Dedifferentiated amniotic fluid mesenchymal stem cell (primary cell): ENCODE data around the gene MORC1.

ENCODE experiments used
- DNase-seq: peaks from one replicate; pipeline ENCODE4 v3.0.0-alpha.2; 2016; ENCODE audit errors: extremely low spot score

The MORC1 gene

DNA sequence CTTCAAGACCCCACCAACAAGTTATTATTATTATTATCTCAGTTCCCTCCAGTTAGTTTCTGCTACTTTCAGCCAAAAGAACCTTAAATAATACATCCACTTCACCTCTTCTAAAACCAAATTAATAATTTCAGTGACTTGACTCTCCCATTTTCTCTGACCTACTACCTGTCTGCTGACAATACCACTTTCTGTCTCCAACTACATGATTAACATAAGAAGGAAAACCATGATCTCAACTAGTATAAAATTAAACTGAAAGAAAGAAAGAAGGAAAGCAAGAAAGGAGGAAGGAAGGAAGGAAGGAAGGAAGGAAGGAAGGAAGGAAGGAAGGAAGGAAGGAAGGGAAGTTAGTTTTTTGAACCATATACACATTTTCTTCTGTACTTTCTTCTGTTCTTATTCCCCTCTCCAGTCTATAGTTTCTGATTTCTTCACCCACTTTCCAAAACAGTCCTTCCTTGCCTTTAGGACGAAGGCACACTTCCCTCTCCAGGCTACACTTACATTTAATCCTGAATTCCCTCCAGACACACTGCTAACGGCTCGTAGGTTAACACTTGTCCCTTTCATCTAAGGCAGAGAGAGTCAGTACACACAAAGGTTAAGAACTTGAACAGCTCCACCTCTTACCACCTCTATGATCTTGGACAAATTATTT, 84.8 kb downstream of the MORC1 start:
- no peak for DNase-seq

DNA sequence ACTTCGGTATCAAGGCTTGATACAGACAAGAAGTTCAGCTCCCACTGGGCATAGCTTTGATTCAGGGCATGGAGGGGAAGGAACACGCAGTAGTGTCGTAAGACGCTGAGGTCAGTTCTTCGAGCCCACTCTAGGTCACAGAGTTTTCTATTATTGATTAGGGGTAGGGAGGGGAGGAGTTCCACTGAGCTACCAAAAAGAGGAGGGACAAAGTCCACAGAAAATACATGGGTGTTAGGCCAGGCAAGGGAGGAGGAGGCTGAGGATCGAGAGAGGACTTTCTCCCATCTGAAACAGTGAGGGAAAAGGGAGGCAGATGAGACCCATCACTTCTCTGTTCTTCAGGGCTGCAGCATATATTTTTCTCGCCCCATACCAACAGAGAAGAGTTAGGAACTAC, 89.2 kb downstream of the MORC1 start:
- no peak for DNase-seq

DNA sequence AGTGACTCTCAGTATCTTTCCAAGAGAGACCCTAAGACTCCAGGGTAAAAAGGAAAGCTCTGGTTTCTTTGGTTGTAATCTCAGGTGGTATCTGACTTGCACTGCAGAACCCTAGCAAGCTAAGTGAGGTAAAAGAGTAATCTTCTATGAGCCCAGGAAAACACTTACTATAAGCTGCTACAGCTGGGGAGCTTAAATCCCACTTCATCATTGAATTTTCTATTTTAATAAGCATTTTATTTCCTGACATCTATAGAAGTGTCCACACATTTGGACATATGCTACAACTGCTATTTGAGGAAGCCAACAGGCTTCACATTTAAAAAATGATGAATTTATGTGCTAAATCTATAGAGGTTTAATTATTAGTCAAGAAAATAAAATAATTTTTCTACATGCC, 91.1 kb downstream of the MORC1 start:
- no peak for DNase-seq

DNA sequence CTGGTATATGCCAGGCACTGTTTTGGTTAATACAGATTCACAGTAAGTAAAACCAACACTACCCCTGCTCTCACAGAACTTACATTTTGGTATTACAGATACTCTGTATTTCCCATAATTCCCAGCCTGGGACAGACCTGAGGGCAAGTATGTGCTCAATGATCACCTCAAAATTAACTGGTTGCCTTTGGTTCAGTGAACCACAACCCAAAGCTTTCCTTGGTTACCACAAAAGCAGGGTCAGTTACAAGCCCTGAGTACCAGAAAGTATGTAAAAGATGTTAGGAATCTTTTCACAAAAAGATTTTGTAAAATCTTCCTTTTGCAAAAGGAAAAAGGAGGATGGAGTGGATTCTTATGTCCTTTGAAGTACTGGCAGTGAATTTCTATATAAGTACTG, 92.0 kb downstream of the MORC1 start:
- no peak for DNase-seq

DNA sequence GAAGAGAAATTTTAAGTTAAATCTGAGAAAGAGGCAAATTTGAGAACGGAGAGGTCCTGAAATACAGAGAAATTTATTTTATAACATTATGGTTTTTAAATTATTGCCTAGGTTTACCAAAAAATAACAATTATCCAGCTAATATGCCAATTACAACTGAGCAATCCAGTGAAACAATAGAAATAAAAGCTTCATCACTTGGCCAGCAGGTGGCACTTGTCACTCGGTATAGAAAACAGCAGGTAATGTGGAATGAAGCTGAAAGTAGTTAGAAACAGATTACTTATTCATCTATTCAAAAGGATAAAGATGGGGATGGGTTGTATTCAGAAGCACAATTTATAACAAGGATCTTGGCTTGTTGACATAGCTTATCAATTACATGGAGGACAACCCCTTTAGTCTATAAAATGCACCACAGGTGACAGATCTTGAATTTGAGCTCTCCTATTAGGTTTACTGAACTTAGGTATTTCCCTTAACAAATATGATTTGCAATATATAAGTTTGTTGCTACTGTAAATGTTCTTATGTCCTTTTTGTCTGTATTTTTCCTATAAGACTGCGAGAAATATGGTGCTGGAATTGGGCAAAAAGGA, 94.2 kb downstream of the MORC1 start:
- DNase-seq: peak; percentile 37

DNA sequence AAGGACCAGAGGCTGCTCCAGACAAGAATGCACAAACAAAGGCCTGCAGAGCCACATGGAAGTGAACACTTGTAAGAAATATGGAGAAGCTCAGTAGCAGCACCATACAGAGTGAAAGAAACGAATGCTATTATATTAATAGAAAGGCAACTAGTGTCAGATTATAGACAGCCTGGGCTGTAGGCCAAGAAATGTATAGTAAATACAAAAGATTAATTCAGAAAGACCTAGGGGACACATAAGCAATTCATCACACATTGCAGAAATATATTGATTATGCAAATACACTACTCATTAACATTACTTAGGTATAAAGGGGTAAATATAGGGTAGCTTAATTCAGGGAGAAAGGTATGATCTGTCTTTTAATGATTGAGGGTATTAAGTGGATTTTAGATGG, 94.8 kb downstream of the MORC1 start:
- DNase-seq: no peak

DNA sequence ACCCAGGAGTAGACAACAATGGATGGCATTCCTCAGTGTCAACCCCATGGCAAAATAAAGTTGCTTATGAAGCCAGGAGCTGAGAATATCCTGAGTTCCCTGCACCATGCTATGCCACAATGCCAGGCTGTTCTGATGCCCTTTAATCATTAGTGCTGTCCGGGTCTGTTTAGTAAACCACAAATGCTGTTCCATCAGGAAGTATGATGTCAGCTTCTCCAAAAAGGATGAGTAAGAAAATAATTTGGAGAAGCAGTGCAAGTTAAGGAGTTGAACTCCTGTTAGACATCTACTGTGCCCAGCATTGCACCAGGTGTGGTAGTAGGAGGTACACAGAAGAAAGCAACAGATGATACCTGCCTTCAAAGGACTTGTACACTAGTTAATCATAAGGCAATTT, 96.4 kb downstream of the MORC1 start:
- no peak for DNase-seq

DNA sequence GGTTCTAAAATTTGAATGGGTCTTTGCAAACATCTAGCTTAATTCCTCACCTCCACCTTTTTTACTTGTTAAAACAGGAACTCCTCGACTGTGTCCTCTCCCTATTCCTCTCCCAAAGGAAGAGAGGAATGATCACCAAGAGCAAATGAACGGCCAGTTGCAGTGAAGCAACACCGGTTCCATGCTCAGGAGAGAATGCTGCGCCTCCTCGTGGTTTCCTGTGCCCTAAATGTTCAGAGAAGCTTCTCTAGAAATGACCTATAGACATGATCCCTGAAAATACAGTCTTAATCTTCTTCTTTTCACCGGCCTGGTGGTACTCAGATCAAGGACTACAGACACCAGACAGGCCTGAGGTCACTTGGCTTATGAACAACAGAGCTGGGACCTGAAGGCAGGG, 99.1 kb downstream of the MORC1 start:
- no peak for DNase-seq

DNA sequence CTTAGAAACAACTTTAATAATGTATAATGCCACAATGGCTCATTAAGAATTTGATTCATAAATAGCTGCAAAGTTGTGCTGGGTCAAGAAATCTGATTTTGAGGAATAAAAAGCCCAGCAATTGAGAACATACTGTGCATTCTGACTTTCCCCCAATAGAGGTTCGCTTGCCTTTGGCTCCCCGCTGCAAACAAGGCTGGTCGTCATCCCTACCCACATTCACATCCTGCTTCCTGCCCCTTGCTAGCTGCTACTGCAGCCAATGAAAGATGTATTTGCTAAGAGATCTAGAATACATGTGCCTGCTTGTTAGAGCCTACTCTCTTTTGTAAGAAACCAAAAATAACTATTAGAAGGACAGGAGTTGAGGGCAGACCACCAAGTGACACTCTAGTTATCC, 112.5 kb downstream of the MORC1 start:
- DNase-seq: no peak

DNA sequence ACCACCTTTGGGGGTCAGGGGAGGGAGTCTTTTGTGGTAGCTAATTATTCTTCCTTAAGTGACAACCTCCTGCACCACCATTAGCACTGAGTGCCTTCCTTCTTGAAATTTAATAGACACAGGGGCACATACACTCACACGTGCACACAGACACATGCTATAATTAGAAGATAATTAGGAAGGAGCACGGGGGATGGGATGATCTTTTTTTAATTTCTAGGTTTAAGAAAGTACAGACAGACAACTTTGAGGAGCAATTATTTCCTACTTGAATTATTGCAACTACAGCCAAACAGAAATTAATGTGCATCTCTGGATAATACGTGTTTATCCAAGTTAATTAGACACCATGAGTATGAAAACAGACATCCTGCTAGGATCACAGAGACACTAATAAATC, 119.5 kb downstream of the MORC1 start:
- DNase-seq: no peak

DNA sequence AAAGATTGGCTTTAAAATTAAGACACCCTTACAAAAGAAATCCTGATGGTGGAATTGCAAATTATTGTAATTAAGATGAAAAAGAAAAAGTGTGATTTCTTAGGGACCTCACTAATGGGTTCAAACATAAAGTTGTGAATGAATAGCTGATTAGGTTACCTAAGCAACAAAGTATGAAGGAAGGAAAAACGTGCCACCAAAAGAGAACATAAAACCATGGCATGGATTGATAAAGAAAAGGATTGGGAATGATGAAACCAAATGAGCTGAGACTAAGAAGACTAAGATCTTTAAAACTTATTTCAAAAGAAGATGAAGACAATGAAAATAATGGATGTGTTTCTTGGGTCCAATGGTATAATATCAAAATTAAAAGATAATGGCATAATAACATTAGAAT, 132.1 kb downstream of the MORC1 start:
- no peak for DNase-seq

DNA sequence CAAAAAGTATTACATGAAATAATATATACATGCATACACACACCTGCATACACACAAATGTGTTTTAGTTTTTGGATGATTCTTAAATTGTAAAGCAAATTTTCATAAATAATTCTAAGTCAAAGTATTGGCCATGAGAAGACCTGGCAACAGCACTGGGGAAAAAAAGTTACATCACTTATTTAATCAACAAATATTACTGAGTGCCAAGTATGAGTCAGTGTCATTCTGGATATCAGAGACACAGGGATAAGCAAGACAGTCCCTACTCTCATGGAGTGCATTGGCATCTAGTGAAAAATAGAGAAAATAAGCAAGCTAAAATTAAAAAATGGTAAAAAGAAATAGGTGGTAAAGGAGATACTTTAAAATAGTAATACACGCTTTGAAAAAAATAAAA, 134.9 kb downstream of the MORC1 start:
- DNase-seq: no peak

DNA sequence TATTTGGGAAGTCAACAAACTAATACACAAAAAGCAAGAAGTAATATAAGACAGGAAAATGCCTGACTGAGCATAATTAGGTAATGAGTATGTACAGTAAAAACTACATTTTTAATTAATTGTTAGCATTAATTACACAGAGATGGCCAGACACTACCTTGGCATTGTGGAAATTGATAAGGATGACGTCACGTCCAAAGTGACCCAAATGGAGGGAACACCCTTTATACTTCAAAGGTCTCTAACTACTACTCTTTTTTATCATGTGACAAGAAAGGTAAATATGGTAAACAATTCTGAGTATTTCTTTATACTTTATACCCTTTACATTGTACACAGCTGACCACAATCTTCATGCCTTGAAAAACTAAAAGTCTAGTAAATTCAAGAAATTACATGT, 141.9 kb downstream of the MORC1 start:
- DNase-seq: no peak

DNA sequence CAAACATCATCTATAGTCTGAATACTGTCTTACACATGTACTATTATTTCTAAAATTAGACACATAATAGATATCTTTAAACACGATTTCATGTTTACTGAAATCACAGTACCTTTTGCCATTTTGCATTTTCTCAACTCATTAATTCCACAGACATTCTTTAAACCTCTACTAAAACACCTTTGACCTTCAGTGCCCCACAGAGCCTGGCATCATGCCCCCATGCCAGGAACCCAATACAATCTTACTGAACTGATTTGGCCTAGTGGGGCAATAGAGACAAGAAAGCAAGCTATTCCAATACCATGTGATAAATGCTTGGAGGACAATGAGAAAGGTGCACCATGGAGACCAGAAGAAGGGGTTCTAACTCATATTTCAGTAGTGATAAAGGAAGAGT, 144.9 kb downstream of the MORC1 start:
- no peak for DNase-seq

DNA sequence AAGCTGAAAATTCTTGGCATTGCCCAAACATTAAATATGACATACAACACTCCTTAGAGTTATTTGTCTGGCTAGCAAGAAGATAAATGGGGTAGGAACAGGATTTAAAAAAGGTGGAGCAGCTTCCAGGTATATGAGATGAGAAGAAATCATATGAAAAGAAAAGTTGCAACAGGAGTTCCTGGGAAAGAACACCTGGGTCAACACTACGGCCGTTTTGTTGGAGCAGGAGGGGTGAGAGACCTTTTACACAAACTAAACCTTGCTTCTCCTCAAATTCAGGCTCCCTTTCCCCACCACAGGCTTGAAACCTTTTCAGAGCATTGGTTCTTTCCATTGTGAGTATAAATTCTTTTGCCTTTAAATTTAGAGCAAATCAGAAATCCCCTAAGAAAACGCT, 145.5 kb downstream of the MORC1 start:
- no peak for DNase-seq

DNA sequence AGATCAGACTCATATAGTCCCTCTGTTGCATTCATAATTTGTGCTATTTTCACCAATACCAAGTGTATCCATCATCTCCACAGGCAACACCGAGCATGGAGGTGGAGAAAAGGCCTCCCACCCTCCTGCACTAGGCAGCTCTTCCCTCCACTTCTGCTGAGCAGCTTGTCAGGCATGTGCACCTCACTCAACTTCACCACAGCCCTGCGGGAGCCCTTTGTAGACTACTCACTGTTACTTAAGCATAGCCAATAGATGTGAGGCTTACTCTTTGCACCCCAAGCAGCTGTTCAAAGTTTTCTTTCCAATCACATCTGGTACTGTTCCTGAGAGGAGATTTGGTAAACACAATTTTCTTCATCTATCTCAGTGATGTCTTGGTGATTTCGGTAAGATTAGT, 147.4 kb downstream of the MORC1 start:
- DNase-seq: no peak

DNA sequence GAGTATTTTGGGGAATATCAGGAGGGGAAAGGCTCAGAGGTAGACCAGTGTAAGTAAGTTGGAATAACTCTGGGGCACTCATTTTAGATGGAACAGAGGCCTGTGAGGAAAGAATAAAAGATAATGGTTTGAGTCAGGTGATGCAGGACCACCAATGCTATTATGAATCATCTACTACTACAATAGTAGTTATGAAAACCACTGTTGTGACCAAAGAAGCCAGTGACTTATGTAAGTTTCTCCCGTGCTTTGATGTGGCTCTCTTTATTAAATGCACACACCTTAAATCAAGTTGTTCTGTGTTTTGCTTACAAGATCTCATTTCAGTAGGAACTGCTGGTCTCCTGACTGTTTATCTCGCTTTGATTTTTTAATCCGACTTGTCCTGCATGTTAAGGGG, 151.2 kb downstream of the MORC1 start:
- DNase-seq: no peak

DNA sequence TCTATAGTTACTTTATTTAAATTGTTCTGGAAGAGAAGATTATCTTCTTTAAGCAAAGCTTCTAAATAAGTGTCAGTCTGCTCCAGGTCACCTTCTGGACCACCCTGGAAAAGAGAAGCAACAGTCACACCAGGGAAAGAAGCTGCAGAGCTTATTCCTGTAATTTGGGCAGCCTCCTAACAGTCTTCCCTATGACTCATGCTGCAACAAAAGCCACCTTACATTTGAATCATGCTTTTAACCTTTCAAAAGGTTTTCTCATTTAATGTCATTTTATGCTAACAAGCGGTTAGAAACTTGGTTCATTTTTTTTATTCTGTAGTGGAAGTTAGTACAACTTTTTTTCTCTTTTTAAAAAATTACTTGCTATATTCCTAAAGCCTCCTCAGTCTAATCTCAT, 158.9 kb downstream of the MORC1 start:
- DNase-seq: no peak

DNA sequence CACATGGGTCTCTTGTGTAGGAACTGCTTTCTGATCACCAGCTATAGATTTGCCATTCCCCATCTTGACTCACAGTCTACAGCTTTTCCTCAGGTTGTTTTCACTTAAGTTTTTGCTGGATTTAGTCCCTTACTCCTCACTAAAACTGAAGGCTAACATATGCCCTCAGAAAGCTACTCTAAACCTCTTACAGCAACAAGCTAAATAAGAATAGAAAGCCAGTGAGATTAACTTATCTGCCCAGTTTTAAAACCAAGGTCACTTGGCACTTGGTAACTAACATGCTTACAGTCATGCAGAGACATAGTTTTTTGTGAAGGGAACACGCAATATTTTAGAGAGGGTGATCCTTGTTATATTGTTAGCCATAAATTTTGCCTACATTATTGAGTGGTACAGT, 164.2 kb downstream of the MORC1 start, which contains the start of gene GUCA1C:
TSS of gene GUCA1C (minus strand) at position 180 of the 400 bp plus-strand sequence. CDS start at position 63, 117 bp downstream.
- DNase-seq: no peak

DNA sequence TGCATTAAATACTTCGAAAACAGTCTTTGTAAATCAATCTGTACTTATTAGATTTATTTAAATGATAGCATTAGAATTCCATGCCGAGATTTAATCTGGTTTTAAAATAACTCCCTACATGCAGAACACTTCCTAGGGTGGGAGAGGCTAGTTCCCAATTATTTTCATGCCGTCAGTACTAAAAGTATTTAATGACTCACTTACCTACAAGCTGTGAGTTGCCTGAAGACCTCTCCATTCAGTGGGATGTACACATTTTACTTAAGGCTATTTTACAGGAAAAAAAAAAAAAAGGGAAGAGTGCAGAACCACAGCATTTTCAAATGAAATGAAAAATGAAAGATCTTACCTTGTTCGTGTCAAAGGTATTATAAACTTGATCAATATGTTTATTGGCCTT, 164.7 kb downstream of the MORC1 start:
- DNase-seq: no peak

DNA sequence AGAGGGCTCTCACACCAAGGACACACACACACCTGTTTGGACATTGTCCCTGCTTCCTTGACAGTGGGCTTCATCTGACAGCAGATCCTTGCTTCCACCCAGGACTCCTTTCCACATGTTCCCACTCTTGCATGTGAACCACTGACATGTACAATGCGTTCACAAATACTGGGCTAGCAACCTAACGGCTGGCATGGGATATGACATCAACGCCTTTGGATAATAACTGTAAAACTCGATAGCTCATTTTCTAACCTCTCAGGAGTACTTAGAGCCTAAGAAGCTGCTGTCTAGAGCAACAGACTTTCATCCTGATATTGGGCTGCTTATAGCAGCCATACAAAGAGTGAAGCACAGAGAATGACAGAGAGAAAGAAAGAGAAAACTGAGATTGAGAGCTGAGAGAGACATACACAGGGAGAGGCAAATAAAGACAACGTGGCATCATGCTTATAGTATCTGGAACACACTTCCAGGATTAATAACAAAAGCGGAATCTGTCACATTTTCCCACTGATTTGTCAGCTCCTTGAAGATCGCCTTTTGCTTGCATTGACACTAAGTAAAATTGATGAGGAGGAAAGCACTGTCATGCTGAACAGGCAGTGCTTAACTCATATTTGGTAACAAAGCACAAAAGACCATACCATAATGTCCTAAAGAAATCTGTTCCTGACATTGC, 166.0 kb downstream of the MORC1 start:
- no peak for DNase-seq

DNA sequence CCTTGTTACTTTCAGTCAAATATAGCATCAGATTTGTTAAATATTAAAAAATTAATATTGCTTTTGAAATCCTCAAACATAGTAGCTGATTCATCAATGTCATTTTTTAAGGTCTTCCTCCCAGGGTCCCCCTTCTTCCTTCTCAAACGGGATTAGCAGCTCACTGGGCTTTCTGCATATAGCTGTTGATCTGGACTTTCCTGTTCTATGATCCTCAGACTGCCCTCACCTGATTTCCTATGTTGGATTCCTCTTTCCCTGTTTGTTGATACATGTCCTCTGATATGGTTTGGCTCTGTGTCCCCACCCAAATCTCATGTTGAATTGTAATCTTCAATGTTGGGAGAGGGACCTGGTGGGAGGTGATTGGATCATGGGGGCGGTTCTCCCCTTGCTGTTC, 170.1 kb downstream of the MORC1 start:
- DNase-seq: no peak
